ENCODE data around the gene ADAMTSL2. TPM values are rescaled to one million over a fixed set of nuclear protein-coding genes. Genes with fewer than 3 reads are reported as not detected.

The ADAMTSL2 gene
- 0.06 and 0.79 TPM in 2 replicates for total RNA-seq

GRCh38 chr9:133534346-133535291 is at the start of gene ADAMTSL2:
Gene ADAMTSL2, plus strand, starts transcription at chr9:133534704. Its CDS starts 2,009 bp downstream, at chr9:133536713.

GRCh38 chr9:133524679-133525228 is 9.8 kb upstream of the ADAMTSL2 start, which contains the start of gene MYMK:
Gene MYMK, minus strand, starts transcription at chr9:133524959. Its CDS starts 115 bp downstream, at chr9:133524844.

GRCh38 chr9:133609311-133610098 is 75.0 kb downstream of the ADAMTSL2 start, which contains the start of gene FAM163B:
Gene FAM163B, minus strand, starts transcription at chr9:133609389. Its CDS starts 29,166 bp downstream, at chr9:133580223.

Other genes with a start within 250 kb of the ADAMTSL2 start
- gene SURF6, start 198.5 kb upstream of the ADAMTSL2 start, total RNA-seq, result 7.5 and 12.2 TPM in 2 replicates
- gene MED22, start 186.6 kb upstream of the ADAMTSL2 start, total RNA-seq, result 14.5 and 14.8 TPM in 2 replicates
- gene RPL7A, start 186.5 kb upstream of the ADAMTSL2 start, total RNA-seq, result 2,146 and 2,339 TPM in 2 replicates
- 22.7 and 36.2 TPM in 2 replicates for gene SURF1, start 178.2 kb upstream of the ADAMTSL2 start, total RNA-seq
- 13.9 and 21.3 TPM in 2 replicates for gene SURF2, start 178.2 kb upstream of the ADAMTSL2 start, total RNA-seq
- 382 and 497 TPM in 2 replicates for gene SURF4, start 158.6 kb upstream of the ADAMTSL2 start, total RNA-seq
- 0.44 and 0.79 TPM in 2 replicates for gene STKLD1, start 158.3 kb upstream of the ADAMTSL2 start, total RNA-seq
- 11.9 and 16.8 TPM in 2 replicates for gene REXO4, start 116.7 kb upstream of the ADAMTSL2 start, total RNA-seq
- gene ADAMTS13, start 112.3 kb upstream of the ADAMTSL2 start, total RNA-seq, result 1.8 and 2.0 TPM in 2 replicates
- gene CACFD1, start 74.7 kb upstream of the ADAMTSL2 start, total RNA-seq, result 7.1 and 10.6 TPM in 2 replicates
- 12.1 and 14.3 TPM in 2 replicates for gene SLC2A6, start 55.6 kb upstream of the ADAMTSL2 start, total RNA-seq
- not detected in 2 replicates for gene MYMK, start 9.7 kb upstream of the ADAMTSL2 start, total RNA-seq
- not detected in 2 replicates for gene FAM163B, start 74.7 kb downstream of the ADAMTSL2 start, total RNA-seq
- not detected in 2 replicates for gene DBH, start 101.7 kb downstream of the ADAMTSL2 start, total RNA-seq
- 2.5 and 7.4 TPM in 2 replicates for gene SARDH, start 203.6 kb downstream of the ADAMTSL2 start, total RNA-seq

All from aortic smooth muscle cell (primary cell).